GM12891 (cell line): ENCODE data around the gene ALS2CL.

Experiments used
- DNase-seq: peaks from one replicate; pipeline ENCODE4 v3.0.0; 2011; ENCODE audit warnings: low spot score; ENCODE audit not compliant: insufficient read length
- FAIRE-seq: peaks from 2 replicates; lab custom pipeline; 2011; peaks lifted over from hg19 to GRCh38; lab: Jason Lieb, UNC
- PAX5 ChIP-seq: IDR thresholded peaks from 2 replicates; pipeline ENCODE4 v1.6.1; 2011; ENCODE audit warnings: low read length, moderate library complexity, mild to moderate bottlenecking; ENCODE audit not compliant: insufficient read depth, severe bottlenecking
- POLR2A ChIP-seq: IDR thresholded peaks from 2 replicates; pipeline ENCODE4 v1.6.1; 2011; ENCODE audit warnings: low read depth, low read length, control low read depth
- POLR2AphosphoS5 ChIP-seq: IDR thresholded peaks from 2 replicates; pipeline ENCODE4 v1.6.1; 2011; ENCODE audit warnings: low read depth, low read length, control low read depth
- POU2F2 ChIP-seq: IDR thresholded peaks from 2 replicates; pipeline ENCODE4 v1.6.1; 2011; ENCODE audit warnings: low read depth, mild to moderate bottlenecking, control low read depth, low read length, moderate library complexity
- SPI1 ChIP-seq: IDR thresholded peaks from 2 replicates; pipeline ENCODE4 v1.6.1; 2011; ENCODE audit warnings: low read depth, low read length, control low read depth
- TAF1 ChIP-seq: IDR thresholded peaks from 2 replicates; pipeline ENCODE4 v1.6.1; 2011; ENCODE audit warnings: low read depth, low read length, control low read depth

The ALS2CL gene

DNA sequence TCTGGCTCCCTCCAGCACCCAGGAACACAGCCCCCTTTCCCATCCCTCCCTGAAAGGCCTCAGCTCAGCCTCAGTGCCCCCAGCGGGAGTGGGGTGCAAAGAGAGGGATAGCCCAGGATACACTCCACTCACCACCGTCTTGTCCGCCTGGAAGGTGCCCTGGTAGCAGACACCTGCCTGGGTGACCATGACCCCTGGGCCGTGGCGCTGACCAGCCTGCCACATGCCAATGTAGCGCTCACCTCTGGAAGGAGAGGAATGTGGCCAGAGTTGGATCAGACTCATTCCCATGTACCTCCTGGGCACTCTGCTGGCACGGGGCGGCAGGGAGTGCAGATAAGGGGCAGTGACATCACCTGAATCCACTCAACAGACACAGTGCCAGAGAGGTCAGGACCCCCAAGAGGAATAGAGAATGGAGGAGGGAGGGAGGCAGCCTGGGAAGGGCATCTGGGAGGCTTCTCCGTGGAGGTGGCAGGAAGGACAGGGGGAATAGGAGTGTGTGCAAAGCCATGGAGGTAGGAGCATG is 13.1 kb downstream of the ALS2CL start:
- DNase-seq (no peak), FAIRE-seq (no peak)
- TF ChIP-seq PAX5 (no peak), SPI1 (no peak), POU2F2 (no peak), TAF1 (no peak), POLR2A (no peak), POLR2AphosphoS5 (no peak)

DNA sequence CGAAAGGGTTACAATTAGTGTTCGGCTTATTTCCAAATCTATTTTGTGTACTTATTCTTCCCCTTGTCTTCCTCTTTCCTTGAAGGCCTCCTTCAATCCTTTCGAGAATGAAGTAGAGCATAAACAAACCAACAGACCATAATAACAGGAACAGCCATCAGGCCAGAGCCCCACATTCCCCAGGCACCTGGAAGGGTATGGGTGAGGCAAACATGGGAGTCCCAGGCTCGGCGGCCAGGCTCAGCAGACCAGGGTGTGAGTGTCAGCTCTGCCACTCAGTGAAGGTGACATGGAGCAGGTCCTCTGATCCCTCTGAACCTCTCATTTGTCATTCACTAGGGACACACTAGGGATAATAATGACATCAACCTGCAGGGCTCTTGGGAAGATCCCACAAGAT is 13.8 kb downstream of the ALS2CL start:
- no peak for DNase-seq
- FAIRE-seq = no peak
- TF ChIP-seq POLR2A (no peak), SPI1 (no peak), POU2F2 (no peak), PAX5 (no peak), TAF1 (no peak), POLR2AphosphoS5 (no peak)

DNA sequence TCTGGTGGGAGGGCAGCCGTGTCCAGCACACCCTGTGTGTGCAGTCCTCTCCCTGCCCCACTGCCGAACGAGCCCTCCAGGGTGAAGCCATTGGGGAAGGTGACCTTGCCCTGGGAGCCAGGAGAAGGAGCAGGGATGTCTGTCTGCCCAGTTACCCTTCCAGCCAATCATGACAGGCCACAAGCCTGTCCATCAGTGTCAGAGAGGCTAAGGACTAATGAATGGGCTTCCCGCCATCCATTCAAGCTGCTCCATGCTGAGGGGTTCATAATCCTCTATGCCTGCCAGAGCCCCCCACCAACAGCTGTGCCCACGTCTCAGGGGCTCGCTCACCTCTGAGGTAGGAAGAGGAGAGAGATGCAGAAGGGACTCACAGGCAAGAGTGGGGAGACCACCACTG is 15.2 kb downstream of the ALS2CL start:
- DNase-seq (no peak), FAIRE-seq (no peak)
- TF ChIP-seq POLR2A = no peak
- no peak for TF ChIP-seq POU2F2
- no peak for TF ChIP-seq TAF1
- no peak for TF ChIP-seq SPI1
- TF ChIP-seq POLR2AphosphoS5 = no peak
- TF ChIP-seq PAX5 = no peak

DNA sequence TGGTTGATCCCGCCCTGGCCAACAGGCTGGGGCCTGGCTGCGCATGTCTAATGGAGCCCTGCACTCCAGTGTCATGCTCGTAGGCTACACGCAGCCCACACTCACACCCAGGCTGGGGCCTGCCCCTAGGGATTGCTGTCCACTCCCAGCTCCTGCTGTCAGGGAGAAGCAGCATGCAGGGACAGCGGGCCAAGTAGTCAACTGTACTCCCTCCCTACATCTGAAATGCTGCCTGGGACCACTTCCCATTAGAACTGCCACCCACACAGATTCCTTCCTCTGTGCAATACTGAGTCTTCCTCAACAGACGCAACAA is 16.1 kb downstream of the ALS2CL start:
- FAIRE-seq = no peak

DNA sequence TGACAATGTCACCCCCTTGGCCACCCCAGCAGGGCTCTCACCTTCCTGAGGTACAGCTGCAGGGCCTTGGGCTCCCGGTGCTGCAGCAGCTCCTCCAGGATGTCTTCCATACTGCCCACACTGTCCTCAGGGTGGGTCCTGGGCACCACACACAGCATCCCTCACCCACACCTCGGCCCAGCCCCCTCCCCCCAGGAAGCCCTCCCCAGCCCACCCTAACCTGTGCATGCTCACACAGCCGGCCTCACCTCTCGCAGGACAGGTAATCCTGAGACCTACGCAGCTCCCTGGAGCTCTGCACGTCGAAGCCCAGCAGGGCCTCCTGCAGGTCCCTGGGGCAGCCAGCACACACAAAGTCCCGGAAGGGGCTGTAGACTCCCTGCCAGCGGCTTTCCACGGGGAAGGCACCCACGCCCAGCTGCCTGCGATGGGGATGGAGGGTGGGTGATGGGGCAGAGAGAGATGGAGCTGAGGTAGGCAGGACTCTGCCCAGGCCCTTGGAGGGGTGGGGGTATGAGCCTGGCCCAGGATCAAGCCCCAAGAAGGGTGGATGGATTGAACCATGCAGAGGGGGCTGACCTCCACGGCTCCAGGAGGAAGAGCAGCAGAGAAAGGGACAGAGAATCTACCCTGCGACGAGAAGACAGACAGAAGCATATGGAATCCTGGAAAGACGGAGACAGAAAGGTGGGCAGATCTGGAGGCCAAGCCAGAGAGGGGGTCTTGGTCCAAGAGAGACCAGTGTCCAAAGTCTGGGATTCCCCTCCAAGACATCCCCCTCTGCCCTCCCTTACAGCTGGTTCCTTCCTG is 16.7 kb downstream of the ALS2CL start:
- TF ChIP-seq SPI1 (no peak), POLR2A (no peak), TAF1 (no peak), POU2F2 (no peak), POLR2AphosphoS5 (no peak), PAX5 (no peak)
- DNase-seq (no peak), FAIRE-seq (no peak)

More for the DNA sequence above, 16.1 kb downstream of the ALS2CL start:
- TF ChIP-seq PAX5 (no peak), POU2F2 (no peak), POLR2AphosphoS5 (no peak), SPI1 (no peak), POLR2A (no peak), TAF1 (no peak)
- no peak for DNase-seq

DNA sequence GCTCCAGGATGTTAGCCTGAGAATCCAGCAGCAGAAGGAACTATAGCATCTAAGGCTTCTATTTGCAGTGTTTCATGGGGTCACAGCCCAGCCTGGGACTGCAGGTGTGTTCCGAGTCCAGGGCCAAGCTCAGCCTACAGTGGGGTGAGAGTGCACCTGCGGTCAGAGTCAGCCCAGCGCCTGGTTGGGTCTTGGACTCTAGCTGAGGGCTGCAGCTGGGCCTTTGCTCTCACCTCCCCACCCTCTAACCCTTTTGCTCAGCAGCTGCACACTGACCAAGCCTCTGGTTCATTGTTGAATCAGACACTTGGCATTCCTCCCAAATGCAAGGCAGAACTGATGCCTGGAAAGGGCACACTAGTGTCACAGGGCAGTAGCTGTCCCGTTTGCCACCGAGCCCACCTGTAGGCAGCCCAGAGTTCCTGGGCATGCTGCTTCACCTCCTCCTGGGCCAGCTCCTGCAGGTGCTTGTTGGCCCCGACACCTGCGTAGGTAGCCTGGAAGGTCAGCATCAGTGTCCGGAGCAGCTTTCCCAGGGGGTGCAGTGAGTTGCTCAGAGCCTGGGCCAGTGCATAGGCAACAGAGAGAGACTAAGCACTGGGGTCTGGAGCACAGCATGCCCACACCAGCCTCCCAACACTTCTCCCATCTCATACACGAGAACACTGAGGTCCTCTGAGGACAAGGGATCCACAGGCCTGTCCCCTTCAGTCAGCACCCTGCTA is 17.5 kb downstream of the ALS2CL start:
- DNase-seq (no peak), FAIRE-seq (no peak)
- no peak for TF ChIP-seq POLR2A
- TF ChIP-seq PAX5 = no peak
- TF ChIP-seq POU2F2 = no peak
- TF ChIP-seq SPI1 = no peak
- TF ChIP-seq TAF1 = no peak
- no peak for TF ChIP-seq POLR2AphosphoS5

- no peak for FAIRE-seq
- no peak for DNase-seq
- TF ChIP-seq PAX5 (no peak), TAF1 (no peak), POU2F2 (no peak), POLR2AphosphoS5 (no peak), POLR2A (no peak), SPI1 (no peak)
Observed at GRCh38 chr3:46675426-46675825, 18.1 kb downstream of the ALS2CL start.

DNA sequence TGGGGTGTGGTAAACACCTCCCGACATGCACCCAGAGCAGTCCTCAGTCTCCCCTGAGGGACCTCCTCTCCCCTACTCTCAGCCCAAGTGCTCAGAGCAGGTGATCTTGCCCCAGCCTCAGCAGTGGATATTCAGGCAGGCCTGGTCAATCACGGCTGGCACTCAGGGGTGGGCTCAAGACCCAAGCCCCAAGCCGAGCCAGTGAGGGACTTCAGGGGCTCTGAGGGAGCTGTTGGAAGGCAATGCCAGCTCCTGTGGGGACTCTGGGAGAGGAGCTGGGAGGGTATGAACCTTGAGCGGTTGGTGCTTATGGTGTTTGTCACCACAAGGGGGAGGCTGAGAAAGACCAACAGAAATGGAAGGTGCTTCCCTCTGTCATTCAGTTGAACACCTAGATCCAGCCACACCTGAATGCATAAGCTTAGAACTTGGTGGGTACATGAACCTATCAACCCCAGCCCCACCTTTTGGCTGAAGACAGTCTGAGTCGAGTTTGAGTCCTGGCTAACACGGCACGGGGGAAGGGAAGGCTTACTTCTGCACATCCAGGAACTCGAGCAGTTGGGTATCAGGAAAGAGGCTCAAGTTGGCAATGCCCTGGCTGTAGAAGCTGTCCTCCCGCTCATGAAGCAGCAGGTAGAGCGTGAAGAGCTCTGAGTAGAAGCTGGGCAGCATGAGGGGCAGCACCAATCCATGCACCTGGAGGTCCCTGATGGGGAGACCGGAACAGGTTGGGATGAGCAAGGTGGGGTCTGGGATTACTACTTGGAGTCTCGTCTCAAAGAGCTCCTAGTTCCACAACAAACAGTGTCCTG is 19.2 kb downstream of the ALS2CL start:
- no peak for FAIRE-seq
- TF ChIP-seq POLR2AphosphoS5 (no peak), POLR2A (no peak), SPI1 (no peak), PAX5 (no peak), POU2F2 (no peak), TAF1 (no peak)

More for the DNA sequence above, 19.2 kb downstream of the ALS2CL start:
- no peak for DNase-seq
